WTC11 (cell line): ENCODE data around the gene TMEM253. TPM values are rescaled to one million over a fixed set of nuclear protein-coding genes. Genes with fewer than 3 reads are reported as not detected.

Experiments
- ATAC-seq: fragments of 200-7000 bp; cut with Tn5 transposase; 2 replicates; pipeline ENCODE4 v1.10.0; 2021; ENCODE audit warnings: mild to moderate bottlenecking, moderate library complexity
- CTCF ChIA-PET: fragments of 300-600 bp; sonication (Branson Sonifier 250); formaldehyde crosslinking; loops from one replicate; lab custom pipeline; 2021; ENCODE audit warnings: antibody characterized with exemption; lab: Charles Lee
- POLR2A ChIA-PET: fragments of 350-600 bp; sonication (Branson Sonifier 250); formaldehyde crosslinking; loops from one replicate; lab custom pipeline; 2021; ENCODE audit warnings: antibody characterized with exemption; lab: Charles Lee
- DNase-seq: peaks from one replicate; pipeline ENCODE4 v3.0.0; 2021; ENCODE audit warnings: low spot score
- H3K27ac Mint-ChIP-seq: 2 replicates; pipeline ENCODE4 v1.8.0; 2021; ENCODE audit warnings: mixed read lengths
- H3K27me3 Mint-ChIP-seq: 2 replicates; pipeline ENCODE4 v1.8.0; 2021; ENCODE audit warnings: low read depth, mild to moderate bottlenecking, moderate library complexity, mixed read lengths
- H3K36me3 Mint-ChIP-seq: 2 replicates; pipeline ENCODE4 v1.8.0; 2021; ENCODE audit warnings: mixed read lengths
- H3K4me1 Mint-ChIP-seq: 2 replicates; pipeline ENCODE4 v1.8.0; 2022; ENCODE audit warnings: mixed read lengths
- H3K4me3 Mint-ChIP-seq: 2 replicates; pipeline ENCODE4 v1.8.0; 2021; ENCODE audit warnings: mild to moderate bottlenecking, moderate library complexity, mixed read lengths
- H3K9me3 Mint-ChIP-seq: 2 replicates; pipeline ENCODE4 v1.8.0; 2021; ENCODE audit warnings: mixed read lengths
- ATF1 ChIP-seq: sonication (generic); formaldehyde crosslinking; IDR thresholded peaks from 2 replicates; pipeline ENCODE4 v1.8.1; 2023; ENCODE audit warnings: mild to moderate bottlenecking, moderate library complexity, missing genetic modification reagents
- EMX1 ChIP-seq: fragments of 250-450 bp; sonication (Bioruptor Pico); IDR thresholded peaks from 2 replicates; pipeline ENCODE4 v1.8.0; 2021; ENCODE audit warnings: mild to moderate bottlenecking
- GABPB1 ChIP-seq: sonication (generic); formaldehyde crosslinking; IDR thresholded peaks from 2 replicates; pipeline ENCODE4 v1.8.1; 2023; ENCODE audit warnings: mild to moderate bottlenecking, missing genetic modification reagents
- MYBL2 ChIP-seq: sonication (generic); formaldehyde crosslinking; IDR thresholded peaks from 2 replicates; pipeline ENCODE4 v1.8.1; 2023; ENCODE audit warnings: mild to moderate bottlenecking, moderate library complexity, missing genetic modification reagents
- NR2C2 ChIP-seq: sonication (generic); formaldehyde crosslinking; IDR thresholded peaks from 2 replicates; pipeline ENCODE4 v1.8.0; 2022; ENCODE audit warnings: mild to moderate bottlenecking, missing genetic modification reagents
- NR3C1 ChIP-seq: sonication (generic); formaldehyde crosslinking; conservative IDR thresholded peaks from 2 replicates; pipeline ENCODE4 v1.8.1; 2023; ENCODE audit warnings: low read depth, mild to moderate bottlenecking, missing genetic modification reagents
- SOX15 ChIP-seq: fragments of 250-450 bp; sonication (Bioruptor Pico); IDR thresholded peaks from 2 replicates; pipeline ENCODE4 v1.9.0; 2021; ENCODE audit warnings: mild to moderate bottlenecking
- TEAD4 ChIP-seq: sonication (generic); formaldehyde crosslinking; IDR thresholded peaks from 2 replicates; pipeline ENCODE4 v1.8.0; 2022; ENCODE audit warnings: mild to moderate bottlenecking, missing genetic modification reagents
- ZNF671 ChIP-seq: fragments of 250-450 bp; sonication (Bioruptor Pico); IDR thresholded peaks from 2 replicates; pipeline ENCODE4 v1.8.0; 2021; ENCODE audit warnings: mild to moderate bottlenecking
- total RNA-seq: library from RNA; stranded (reverse); gene quantifications from 3 replicates; pipeline ENCODE4 v1.2.3, GENCODE V29; 2021
- TF ChIP-seq, protein P1 (sequence below): sonication (generic); formaldehyde crosslinking; IDR thresholded peaks from 2 replicates; pipeline ENCODE4 v1.8.1; 2023; ENCODE audit warnings: mild to moderate bottlenecking, missing genetic modification reagents
- TF ChIP-seq, protein P2 (sequence below): fragments of 200-600 bp; IDR thresholded peaks from 2 replicates; pipeline ENCODE4 v1.8.0; 2022; ENCODE audit warnings: antibody characterized with exemption
- TF ChIP-seq, protein P3 (sequence below): sonication (generic); formaldehyde crosslinking; conservative IDR thresholded peaks from 2 replicates; pipeline ENCODE4 v1.8.1; 2022; ENCODE audit warnings: mild to moderate bottlenecking, missing genetic modification reagents
- TF ChIP-seq, protein P4 (sequence below): fragments of 250-450 bp; sonication (Bioruptor Pico); conservative IDR thresholded peaks from 2 replicates; pipeline ENCODE4 v1.9.0; 2021; ENCODE audit warnings: mild to moderate bottlenecking
- TF ChIP-seq, protein P5 (sequence below): fragments of 250-450 bp; sonication (Bioruptor Pico); IDR thresholded peaks from 2 replicates; pipeline ENCODE4 v1.9.0; 2021; ENCODE audit warnings: mild to moderate bottlenecking
- TF ChIP-seq, protein P6 (sequence below): sonication (generic); formaldehyde crosslinking; IDR thresholded peaks from 2 replicates; pipeline ENCODE4 v1.8.1; 2023; ENCODE audit warnings: mild to moderate bottlenecking, missing genetic modification reagents, moderate library complexity
- TF ChIP-seq, protein P7 (sequence below): sonication (generic); formaldehyde crosslinking; IDR thresholded peaks from 2 replicates; pipeline ENCODE4 v1.8.0; 2022; ENCODE audit warnings: missing genetic modification reagents

The TMEM253 gene
- total RNA-seq, 1 experiment from 2014 or later, result 1.7 TPM

DNA sequence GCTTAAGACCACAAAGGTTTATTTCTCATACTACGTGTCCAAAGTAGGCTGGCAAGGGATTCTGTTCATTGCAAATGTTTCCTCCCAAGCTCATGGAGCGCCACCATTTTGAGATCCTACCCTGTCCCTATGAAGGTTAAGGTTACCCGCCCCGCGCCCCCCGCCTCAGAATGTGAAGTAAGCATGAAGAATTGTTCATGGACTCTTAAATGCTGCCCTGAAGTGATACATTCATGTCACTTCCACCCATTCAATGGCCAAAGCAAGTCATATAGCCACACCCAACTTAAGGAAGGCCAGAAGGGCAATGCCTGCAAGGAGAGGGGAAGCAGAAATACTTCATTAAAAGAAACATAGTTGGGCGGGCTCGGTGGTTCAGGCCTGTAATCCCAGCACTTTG is 4.2 kb downstream of the TMEM253 start:
- H3K27ac Mint-ChIP-seq, result peak overlapping the region; percentile 87; the same call in 1 of the 2 replicates
- POLR2A ChIA-PET, result interaction anchor here (0.6 to 3.9 kb wide), 6 partner anchors 11 to 36 kb away, joined by 3 to 40 read pairs (median 6); partner anchors contain the start of gene ARHGEF40
- peak overlapping the region; percentile 93 for H3K4me3 Mint-ChIP-seq
- H3K36me3 Mint-ChIP-seq, result no peaks in the 10 kb centered on the region
- peaks cover 72% of the 10 kb centered on the region for H3K4me1 Mint-ChIP-seq
- TF ChIP-seq NR3C1 (no peak), MYBL2 (CRISPR knock-in tag) (no peak), GABPB1 (CRISPR knock-in tag) (no peak), ZNF671 (CRISPR knock-in tag) (no peak), ATF1 (no peak), EMX1 (no peak)
- TF ChIP-seq, protein P1, sequence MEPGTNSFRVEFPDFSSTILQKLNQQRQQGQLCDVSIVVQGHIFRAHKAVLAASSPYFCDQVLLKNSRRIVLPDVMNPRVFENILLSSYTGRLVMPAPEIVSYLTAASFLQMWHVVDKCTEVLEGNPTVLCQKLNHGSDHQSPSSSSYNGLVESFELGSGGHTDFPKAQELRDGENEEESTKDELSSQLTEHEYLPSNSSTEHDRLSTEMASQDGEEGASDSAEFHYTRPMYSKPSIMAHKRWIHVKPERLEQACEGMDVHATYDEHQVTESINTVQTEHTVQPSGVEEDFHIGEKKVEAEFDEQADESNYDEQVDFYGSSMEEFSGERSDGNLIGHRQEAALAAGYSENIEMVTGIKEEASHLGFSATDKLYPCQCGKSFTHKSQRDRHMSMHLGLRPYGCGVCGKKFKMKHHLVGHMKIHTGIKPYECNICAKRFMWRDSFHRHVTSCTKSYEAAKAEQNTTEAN (CRISPR knock-in tag), result no peak
- TF ChIP-seq, protein P2, sequence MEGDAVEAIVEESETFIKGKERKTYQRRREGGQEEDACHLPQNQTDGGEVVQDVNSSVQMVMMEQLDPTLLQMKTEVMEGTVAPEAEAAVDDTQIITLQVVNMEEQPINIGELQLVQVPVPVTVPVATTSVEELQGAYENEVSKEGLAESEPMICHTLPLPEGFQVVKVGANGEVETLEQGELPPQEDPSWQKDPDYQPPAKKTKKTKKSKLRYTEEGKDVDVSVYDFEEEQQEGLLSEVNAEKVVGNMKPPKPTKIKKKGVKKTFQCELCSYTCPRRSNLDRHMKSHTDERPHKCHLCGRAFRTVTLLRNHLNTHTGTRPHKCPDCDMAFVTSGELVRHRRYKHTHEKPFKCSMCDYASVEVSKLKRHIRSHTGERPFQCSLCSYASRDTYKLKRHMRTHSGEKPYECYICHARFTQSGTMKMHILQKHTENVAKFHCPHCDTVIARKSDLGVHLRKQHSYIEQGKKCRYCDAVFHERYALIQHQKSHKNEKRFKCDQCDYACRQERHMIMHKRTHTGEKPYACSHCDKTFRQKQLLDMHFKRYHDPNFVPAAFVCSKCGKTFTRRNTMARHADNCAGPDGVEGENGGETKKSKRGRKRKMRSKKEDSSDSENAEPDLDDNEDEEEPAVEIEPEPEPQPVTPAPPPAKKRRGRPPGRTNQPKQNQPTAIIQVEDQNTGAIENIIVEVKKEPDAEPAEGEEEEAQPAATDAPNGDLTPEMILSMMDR, result no peak
- TF ChIP-seq, protein P3, sequence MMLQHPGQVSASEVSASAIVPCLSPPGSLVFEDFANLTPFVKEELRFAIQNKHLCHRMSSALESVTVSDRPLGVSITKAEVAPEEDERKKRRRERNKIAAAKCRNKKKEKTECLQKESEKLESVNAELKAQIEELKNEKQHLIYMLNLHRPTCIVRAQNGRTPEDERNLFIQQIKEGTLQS (CRISPR knock-in tag), result no peak
- TF ChIP-seq, protein P4, sequence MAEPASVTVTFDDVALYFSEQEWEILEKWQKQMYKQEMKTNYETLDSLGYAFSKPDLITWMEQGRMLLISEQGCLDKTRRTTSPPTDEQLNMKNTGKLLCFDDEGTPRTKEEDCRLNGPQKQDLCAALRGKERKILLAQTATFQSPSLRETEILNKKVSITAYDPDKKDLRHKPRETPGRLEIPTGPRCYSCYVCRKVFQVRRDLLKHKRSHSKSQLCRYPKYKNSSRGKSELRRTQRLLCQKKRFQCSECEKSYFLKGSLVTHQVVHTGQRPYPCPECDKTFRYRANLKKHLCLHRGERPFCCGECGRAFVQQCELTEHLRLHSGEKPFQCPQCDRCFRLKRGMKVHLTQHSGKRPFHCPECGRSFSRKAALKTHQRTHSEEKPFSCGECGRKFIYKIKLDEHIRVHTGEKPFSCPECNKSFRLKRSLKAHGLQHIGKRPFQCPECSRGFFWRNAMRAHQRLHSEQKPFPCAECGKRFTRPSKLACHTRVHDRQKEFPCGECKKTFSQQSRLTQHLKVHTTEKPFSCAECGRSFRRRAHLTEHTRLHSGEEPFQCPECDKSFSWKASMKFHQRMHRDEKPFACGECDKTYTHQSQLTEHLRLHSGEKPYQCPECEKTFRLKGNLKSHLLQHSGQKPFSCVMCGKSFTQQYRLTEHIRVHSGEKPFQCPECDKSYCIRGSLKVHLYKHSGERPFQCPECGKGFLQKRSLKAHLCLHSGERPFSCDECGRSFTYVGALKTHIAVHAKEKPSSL (CRISPR knock-in tag), result no peak
- TF ChIP-seq, protein P5, sequence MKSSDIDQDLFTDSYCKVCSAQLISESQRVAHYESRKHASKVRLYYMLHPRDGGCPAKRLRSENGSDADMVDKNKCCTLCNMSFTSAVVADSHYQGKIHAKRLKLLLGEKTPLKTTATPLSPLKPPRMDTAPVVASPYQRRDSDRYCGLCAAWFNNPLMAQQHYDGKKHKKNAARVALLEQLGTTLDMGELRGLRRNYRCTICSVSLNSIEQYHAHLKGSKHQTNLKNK (CRISPR knock-in tag), result no peak
- TF ChIP-seq, protein P6, sequence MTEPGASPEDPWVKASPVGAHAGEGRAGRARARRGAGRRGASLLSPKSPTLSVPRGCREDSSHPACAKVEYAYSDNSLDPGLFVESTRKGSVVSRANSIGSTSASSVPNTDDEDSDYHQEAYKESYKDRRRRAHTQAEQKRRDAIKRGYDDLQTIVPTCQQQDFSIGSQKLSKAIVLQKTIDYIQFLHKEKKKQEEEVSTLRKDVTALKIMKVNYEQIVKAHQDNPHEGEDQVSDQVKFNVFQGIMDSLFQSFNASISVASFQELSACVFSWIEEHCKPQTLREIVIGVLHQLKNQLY, result no peak
- no peaks in the 10 kb centered on the region for H3K27me3 Mint-ChIP-seq
- no peaks in the 10 kb centered on the region for H3K9me3 Mint-ChIP-seq
- ATAC-seq, result no peak
- DNase-seq, result no peak
- CTCF ChIA-PET, result interaction anchor here (0.8 to 8.6 kb wide), 23 partner anchors 10 to 570 kb away, joined by 3 to 321 read pairs (median 5); partner anchors contain the start of genes ARHGEF40 and NDRG2

DNA sequence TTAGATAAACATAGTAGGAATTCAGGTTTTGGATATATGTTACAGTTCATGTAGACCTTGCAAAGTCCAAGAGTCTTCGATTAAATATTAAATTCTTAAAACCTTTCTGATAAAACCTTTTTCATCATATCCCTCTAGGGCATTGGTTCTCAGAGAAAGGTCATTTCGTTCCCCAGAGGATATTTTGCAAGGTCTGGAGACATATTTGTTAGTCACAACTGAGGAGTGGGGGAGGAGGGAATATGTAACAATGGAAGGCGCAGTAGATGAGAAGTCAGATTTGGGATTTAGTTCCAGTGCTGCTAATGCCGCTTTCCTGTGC is 5.3 kb downstream of the TMEM253 start:
- ATAC-seq (no peak), DNase-seq (no peak)
- Mint-ChIP-seq H3K27ac (no peak overlapping the region), H3K4me1 (peaks cover 65% of the 10 kb centered on the region), H3K4me3 (no peak overlapping the region), H3K36me3 (no peaks in the 10 kb centered on the region), H3K9me3 (no peaks in the 10 kb centered on the region), H3K27me3 (no peaks in the 10 kb centered on the region)
- POLR2A ChIA-PET, result interaction anchor here (3.9 kb wide), 1 partner anchor 12 kb away, joined by 40 read pairs; no protein-coding TSS in a partner anchor
- CTCF ChIA-PET, result interaction anchor here (3.7 to 8.6 kb wide), 5 partner anchors 12 to 91 kb away, joined by 54 to 321 read pairs (median 111); partner anchors contain the start of gene ARHGEF40
- TF ChIP-seq SOX15, result no peak
- TF ChIP-seq NR2C2, result no peak
- TF ChIP-seq, protein P7, sequence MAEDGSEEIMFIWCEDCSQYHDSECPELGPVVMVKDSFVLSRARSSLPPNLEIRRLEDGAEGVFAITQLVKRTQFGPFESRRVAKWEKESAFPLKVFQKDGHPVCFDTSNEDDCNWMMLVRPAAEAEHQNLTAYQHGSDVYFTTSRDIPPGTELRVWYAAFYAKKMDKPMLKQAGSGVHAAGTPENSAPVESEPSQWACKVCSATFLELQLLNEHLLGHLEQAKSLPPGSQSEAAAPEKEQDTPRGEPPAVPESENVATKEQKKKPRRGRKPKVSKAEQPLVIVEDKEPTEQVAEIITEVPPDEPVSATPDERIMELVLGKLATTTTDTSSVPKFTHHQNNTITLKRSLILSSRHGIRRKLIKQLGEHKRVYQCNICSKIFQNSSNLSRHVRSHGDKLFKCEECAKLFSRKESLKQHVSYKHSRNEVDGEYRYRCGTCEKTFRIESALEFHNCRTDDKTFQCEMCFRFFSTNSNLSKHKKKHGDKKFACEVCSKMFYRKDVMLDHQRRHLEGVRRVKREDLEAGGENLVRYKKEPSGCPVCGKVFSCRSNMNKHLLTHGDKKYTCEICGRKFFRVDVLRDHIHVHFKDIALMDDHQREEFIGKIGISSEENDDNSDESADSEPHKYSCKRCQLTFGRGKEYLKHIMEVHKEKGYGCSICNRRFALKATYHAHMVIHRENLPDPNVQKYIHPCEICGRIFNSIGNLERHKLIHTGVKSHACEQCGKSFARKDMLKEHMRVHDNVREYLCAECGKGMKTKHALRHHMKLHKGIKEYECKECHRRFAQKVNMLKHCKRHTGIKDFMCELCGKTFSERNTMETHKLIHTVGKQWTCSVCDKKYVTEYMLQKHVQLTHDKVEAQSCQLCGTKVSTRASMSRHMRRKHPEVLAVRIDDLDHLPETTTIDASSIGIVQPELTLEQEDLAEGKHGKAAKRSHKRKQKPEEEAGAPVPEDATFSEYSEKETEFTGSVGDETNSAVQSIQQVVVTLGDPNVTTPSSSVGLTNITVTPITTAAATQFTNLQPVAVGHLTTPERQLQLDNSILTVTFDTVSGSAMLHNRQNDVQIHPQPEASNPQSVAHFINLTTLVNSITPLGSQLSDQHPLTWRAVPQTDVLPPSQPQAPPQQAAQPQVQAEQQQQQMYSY (CRISPR knock-in tag), result no peak
- TF ChIP-seq GABPB1 (CRISPR knock-in tag), result no peak
- TF ChIP-seq TEAD4, result no peak
